CD8-positive, alpha-beta memory T cell (primary cell): ENCODE results near the gene VWA8. TPM values are rescaled to one million over a fixed set of nuclear protein-coding genes. Genes with fewer than 3 reads are reported as not detected.
"Not testable (repeated sequence)": the region's sequence is repeated elsewhere in the genome, so short reads cannot be mapped to it uniquely, and the experiment has no call there.

Experiments
- CTCF ChIA-PET: fragments of 350-600 bp; sonication (Branson Sonifier 250); formaldehyde crosslinking; loops from one replicate; lab custom pipeline; 2021; ENCODE audit warnings: antibody characterized with exemption; lab: Charles Lee
- POLR2A ChIA-PET: fragments of 350-600 bp; sonication (Branson Sonifier 250); formaldehyde crosslinking; loops from one replicate; lab custom pipeline; 2021; ENCODE audit warnings: antibody characterized with exemption; lab: Charles Lee
- DNase-seq, 5 donors: peaks; one replicate each; pipeline versions ENCODE4 v3.0.0 to v3.0.0-alpha.2; 2020 to 2022; ENCODE audit warnings: mixed read lengths in 1 of 5
- H3K27ac ChIP-seq: one replicate; pipeline ENCODE4 v1.7.0; 2013; ENCODE audit warnings: low read depth, mild to moderate bottlenecking, low read length, moderate library complexity
- H3K27me3 ChIP-seq: 2 replicates; pipeline ENCODE4 v1.7.0; 2013; ENCODE audit warnings: low read length, mild to moderate bottlenecking; ENCODE audit not compliant: insufficient read depth, poor library complexity, severe bottlenecking
- H3K36me3 ChIP-seq: 2 replicates; pipeline ENCODE4 v1.7.0; 2013; ENCODE audit warnings: mild to moderate bottlenecking, low read length, moderate library complexity; ENCODE audit not compliant: insufficient read depth
- H3K4me1 ChIP-seq: 2 replicates; pipeline ENCODE4 v1.7.0; 2013; ENCODE audit warnings: mild to moderate bottlenecking, low read length, moderate library complexity; ENCODE audit not compliant: insufficient read depth
- H3K4me3 ChIP-seq: 2 replicates; pipeline ENCODE4 v1.7.0; 2013; ENCODE audit warnings: mild to moderate bottlenecking, low read length
- H3K9me3 ChIP-seq: 2 replicates; pipeline ENCODE4 v1.7.0; 2013; ENCODE audit warnings: mild to moderate bottlenecking, low read length
- H3K27ac Mint-ChIP-seq, 8 donors: one replicate each; pipeline ENCODE4 v1.8.0; 2020 to 2021; ENCODE audit warnings: mixed read lengths in 8 of 8, mild to moderate bottlenecking in 6 of 8, inconsistent platforms in 3 of 8, moderate library complexity in 3 of 8
- H3K27me3 Mint-ChIP-seq, 2 donors: one replicate each; pipeline ENCODE4 v1.8.0; 2020 to 2021; ENCODE audit warnings: mixed read lengths in 2 of 2, mild to moderate bottlenecking in 1 of 2, moderate library complexity in 1 of 2
- H3K36me3 Mint-ChIP-seq, 3 donors: one replicate each; pipeline ENCODE4 v1.8.0; 2020 to 2021; ENCODE audit warnings: mixed read lengths in 3 of 3, inconsistent platforms in 1 of 3, mild to moderate bottlenecking in 1 of 3
- H3K4me1 Mint-ChIP-seq, 3 donors: one replicate each; pipeline ENCODE4 v1.8.0; 2020 to 2021; ENCODE audit warnings: mixed read lengths in 3 of 3, inconsistent platforms in 1 of 3, mild to moderate bottlenecking in 1 of 3
- H3K4me3 Mint-ChIP-seq, 7 donors: one replicate each; pipeline ENCODE4 v1.8.0; 2020 to 2021; ENCODE audit warnings: mixed read lengths in 7 of 7, mild to moderate bottlenecking in 6 of 7, moderate library complexity in 4 of 7, inconsistent platforms in 2 of 7
- H3K9me3 Mint-ChIP-seq, 5 donors: one replicate each; pipeline ENCODE4 v1.8.0; 2020 to 2022; ENCODE audit warnings: mixed read lengths in 5 of 5, mild to moderate bottlenecking in 3 of 5, moderate library complexity in 2 of 5, inconsistent platforms in 1 of 5
- polyA plus RNA-seq: library from polyadenylated mRNA; unstranded; fragments of 300-500 nt; fragmentation: Illumina TruSeq; gene quantifications from one replicate; pipeline ENCODE4 v1.2.3, GENCODE V29; 2021
- total RNA-seq, 2 experiments: library from RNA; stranded (reverse); gene quantifications; one replicate each; pipeline ENCODE4 v1.2.3, GENCODE V29; 2021

Gene VWA8
- total and polyA plus RNA-seq, 3 experiments from 2014 or later, result 6.9 to 21.3 (median 21.2) TPM

DNA sequence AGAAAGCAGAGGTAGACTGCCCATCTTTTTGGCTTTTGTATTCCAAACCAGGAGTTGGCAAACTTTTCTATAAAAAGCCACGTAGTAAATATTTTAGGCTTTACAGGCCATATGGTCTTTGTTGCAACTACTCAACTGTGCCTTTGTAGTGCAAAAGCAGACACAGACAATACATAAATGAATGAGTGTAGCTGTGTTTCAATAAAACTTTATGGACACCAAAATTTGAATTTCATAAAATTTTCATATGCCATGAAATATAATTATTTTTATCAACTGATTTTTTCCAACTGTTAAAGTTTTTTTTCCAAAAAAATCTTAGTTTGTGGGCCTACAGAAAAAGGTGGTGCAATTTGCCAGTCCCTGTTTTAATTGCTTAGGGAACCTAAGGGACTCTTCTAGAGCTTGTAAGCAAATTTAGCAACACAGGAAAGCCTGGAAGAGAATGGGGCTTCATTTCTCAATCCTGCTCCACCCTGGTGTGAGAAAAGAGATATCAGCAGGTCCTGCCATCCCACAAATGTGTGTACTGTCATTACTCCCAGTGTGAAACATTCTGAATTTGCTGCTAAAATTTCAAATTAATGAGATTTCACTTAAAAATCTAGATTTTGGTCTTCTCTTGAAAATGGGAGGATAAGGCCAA, 309.4 kb downstream of the VWA8 start:
- H3K27me3 Mint-ChIP-seq, result no peaks in the 10 kb centered on the region
- H3K4me1 Mint-ChIP-seq, result peaks cover 0 to 5% (median 3%) of the 10 kb centered on the region in 3 donors
- Histone ChIP-seq H3K27ac (no peak overlapping the region), H3K4me3 (no peak overlapping the region), H3K4me1 (no peaks in the 10 kb centered on the region), H3K36me3 (no peaks in the 10 kb centered on the region), H3K9me3 (no peaks in the 10 kb centered on the region), H3K27me3 (no peaks in the 10 kb centered on the region)
- no peak for DNase-seq
- no peak overlapping the region for H3K4me3 Mint-ChIP-seq
- no peak overlapping the region for H3K27ac Mint-ChIP-seq
- H3K36me3 Mint-ChIP-seq, result no peaks in the 10 kb centered on the region
- H3K9me3 Mint-ChIP-seq, result no peaks in the 10 kb centered on the region
- POLR2A ChIA-PET, result no interaction called here
- CTCF ChIA-PET, result interaction anchor here (0.9 to 2.3 kb wide), 8 partner anchors 186 to 295 kb away, joined by 3 to 15 read pairs (median 5); partner anchors contain the start of gene RGCC

DNA sequence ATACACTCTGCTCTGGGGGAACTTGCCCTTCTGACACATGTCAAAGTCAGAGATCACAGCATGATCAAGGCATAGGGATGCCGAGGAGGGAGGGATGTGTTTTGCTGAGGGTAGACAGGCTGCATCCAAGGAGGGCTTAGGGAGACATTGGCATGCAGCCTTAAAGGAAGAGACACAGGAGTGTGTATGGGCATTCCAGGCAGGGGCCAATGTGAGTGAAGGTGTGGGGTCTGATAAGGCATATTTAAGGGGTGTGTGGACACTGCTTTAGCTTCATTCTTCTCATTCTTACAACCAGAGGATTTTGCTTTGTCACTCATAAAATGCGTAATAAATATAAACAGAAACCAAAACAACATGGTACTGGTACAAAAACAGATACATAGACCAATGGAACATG, 310.2 kb downstream of the VWA8 start:
- no peak overlapping the region for H3K27ac ChIP-seq
- no peaks in the 10 kb centered on the region for H3K4me1 ChIP-seq
- no peaks in the 10 kb centered on the region for H3K9me3 Mint-ChIP-seq
- no peak overlapping the region for H3K4me3 ChIP-seq
- H3K36me3 ChIP-seq, result no peaks in the 10 kb centered on the region
- H3K27me3 ChIP-seq, result no peaks in the 10 kb centered on the region
- peaks cover 0 to 5% (median 3%) of the 10 kb centered on the region in 3 donors for H3K4me1 Mint-ChIP-seq
- no peaks in the 10 kb centered on the region for H3K27me3 Mint-ChIP-seq
- no peaks in the 10 kb centered on the region for H3K9me3 ChIP-seq
- no peak overlapping the region for H3K4me3 Mint-ChIP-seq
- no peak for DNase-seq
- ChIA-PET CTCF (interaction anchor here (1.0 to 1.5 kb wide), 2 partner anchors 191 to 239 kb away, joined by 3 to 4 read pairs; no protein-coding TSS in a partner anchor), POLR2A (no interaction called here)
- peak overlapping the region in 3 of 8 donors; percentile 37 to 87 (median 51) for H3K27ac Mint-ChIP-seq
- H3K36me3 Mint-ChIP-seq, result no peaks in the 10 kb centered on the region

DNA sequence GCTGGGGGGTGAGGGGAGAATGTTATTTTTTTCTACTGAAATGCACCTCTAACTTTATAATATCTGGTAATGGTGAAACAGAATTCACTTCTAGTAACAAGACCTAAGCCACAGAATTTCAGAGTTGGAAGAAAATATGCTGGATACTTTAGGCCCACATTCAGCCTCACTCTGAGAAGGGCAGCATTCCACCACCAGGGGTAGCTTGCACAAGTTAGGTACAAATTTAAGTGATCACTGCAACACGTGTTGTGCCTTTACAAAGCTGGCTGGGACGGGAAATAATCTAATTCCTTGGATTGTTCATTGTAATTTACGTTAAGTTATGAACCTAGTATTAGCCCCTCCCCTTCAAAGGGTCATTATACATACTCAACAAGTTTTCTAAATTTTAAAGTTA, 311.2 kb downstream of the VWA8 start:
- no peak for DNase-seq
- Histone ChIP-seq H3K27ac (no peak overlapping the region), H3K9me3 (no peaks in the 10 kb centered on the region), H3K4me3 (no peak overlapping the region), H3K36me3 (no peaks in the 10 kb centered on the region), H3K4me1 (no peaks in the 10 kb centered on the region), H3K27me3 (no peaks in the 10 kb centered on the region)
- H3K36me3 Mint-ChIP-seq, result peaks cover 0 to 2% (median 0%) of the 10 kb centered on the region in 3 donors
- no peak overlapping the region for H3K4me3 Mint-ChIP-seq
- no peaks in the 10 kb centered on the region for H3K27me3 Mint-ChIP-seq
- ChIA-PET CTCF (interaction anchor here (1.0 to 1.5 kb wide), 3 partner anchors 190 to 238 kb away, joined by 3 to 4 read pairs (median 3); no protein-coding TSS in a partner anchor), POLR2A (no interaction called here)
- peaks cover 0 to 5% (median 3%) of the 10 kb centered on the region in 3 donors for H3K4me1 Mint-ChIP-seq
- H3K9me3 Mint-ChIP-seq, result no peaks in the 10 kb centered on the region
- peak overlapping the region in 2 of 8 donors; percentile 14 to 46 for H3K27ac Mint-ChIP-seq

DNA sequence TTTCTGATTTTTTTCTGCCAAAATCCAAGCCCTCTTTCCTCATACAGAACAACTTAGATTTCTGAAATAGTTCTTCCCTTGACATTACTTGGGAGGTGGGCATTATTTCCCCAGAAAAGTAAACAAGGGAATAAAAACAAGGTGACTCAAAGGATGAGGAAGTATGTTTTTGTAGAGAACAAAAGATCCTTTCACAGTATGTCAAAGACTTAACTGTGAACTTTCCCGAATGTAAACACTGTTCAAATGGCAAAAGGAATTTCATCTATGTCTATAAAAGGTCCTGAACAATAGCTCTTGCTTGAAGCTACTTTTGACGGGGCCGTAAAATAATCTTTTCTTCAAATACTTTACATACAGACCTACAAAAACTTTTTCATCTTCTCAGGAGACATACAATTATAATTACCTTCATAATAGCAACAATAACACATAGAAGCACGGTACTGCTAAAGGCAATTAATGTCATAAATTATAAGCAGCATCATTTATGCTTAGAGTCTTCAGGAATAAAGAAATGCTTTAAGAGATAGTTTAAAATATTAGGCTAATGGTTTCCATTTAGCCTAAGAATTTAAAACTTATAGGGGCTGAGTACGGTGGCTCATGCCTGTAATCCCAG, 312.5 kb downstream of the VWA8 start:
- Histone ChIP-seq H3K36me3 (no peaks in the 10 kb centered on the region), H3K4me1 (no peaks in the 10 kb centered on the region), H3K27ac (no peak overlapping the region), H3K27me3 (no peaks in the 10 kb centered on the region), H3K9me3 (no peaks in the 10 kb centered on the region), H3K4me3 (no peak overlapping the region)
- Mint-ChIP-seq H3K27me3 (no peaks in the 10 kb centered on the region), H3K4me1 (peaks cover 0 to 5% (median 3%) of the 10 kb centered on the region in 3 donors), H3K4me3 (no peak overlapping the region), H3K36me3 (peaks cover 0 to 2% (median 0%) of the 10 kb centered on the region in 3 donors), H3K9me3 (no peaks in the 10 kb centered on the region), H3K27ac (no peak overlapping the region)
- no peak for DNase-seq
- CTCF ChIA-PET, result interaction anchor here (1.0 kb wide), 1 partner anchor 190 kb away, joined by 3 read pairs; no protein-coding TSS in a partner anchor
- POLR2A ChIA-PET, result no interaction called here

DNA sequence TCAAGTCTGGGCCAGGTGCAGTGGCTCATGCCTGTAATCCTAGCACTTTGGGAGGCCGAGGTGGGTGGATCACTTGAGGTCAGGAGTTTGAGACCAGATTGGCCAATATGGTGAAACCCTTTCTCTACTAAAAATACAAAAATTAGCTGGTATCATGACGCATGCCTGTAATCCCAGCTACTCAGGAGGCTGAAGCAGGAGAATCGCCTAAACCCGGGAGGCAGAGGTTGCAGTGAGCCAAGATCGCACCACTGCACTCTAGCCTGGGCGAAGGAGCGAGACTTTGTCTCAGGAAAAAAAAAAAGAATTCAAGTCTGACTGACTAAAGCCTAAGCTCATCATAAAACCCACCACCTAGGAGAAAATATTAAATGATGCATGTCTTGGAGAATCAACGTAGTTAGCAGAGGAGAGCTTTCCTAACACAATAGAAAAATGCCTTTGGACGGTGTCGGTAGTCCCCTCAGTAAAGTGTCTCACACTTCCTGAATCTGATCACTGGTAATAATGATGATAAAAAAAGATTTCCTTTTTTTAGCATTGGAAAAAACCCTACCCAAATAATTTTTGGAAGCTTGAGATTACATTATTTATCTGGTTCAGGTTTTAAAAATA, 313.1 kb downstream of the VWA8 start:
- H3K9me3 ChIP-seq, H3K27me3 Mint-ChIP-seq, H3K27me3 ChIP-seq, H3K36me3 Mint-ChIP-seq, H3K4me1 Mint-ChIP-seq, H3K4me3 ChIP-seq, H3K4me1 ChIP-seq, H3K4me3 Mint-ChIP-seq, DNase-seq, H3K27ac Mint-ChIP-seq, POLR2A ChIA-PET, H3K9me3 Mint-ChIP-seq, H3K36me3 ChIP-seq, H3K27ac ChIP-seq: not testable (repeated sequence)
- CTCF ChIA-PET, result interaction anchor here (1.0 to 1.2 kb wide), 2 partner anchors 189 kb away, joined by 3 to 4 read pairs; no protein-coding TSS in a partner anchor

DNA sequence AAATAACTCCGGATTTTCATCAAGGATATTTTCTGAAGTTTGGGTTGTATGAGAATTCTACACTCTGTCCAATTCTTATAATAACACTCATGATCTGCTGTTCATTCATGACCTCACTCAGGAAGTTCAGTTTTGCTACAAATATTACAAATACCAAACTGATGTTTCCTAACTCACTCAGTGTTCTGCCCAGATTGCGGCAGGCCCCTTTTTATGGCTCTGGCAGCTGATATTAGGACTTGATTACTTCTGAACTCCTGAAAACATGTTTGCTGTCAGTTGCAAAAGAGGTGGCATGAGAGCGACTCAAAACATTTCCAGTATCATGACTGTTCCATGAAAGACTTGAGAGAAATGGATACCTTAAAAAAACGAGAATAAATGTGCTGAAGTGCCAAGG, 315.6 kb downstream of the VWA8 start:
- H3K27ac ChIP-seq, result no peak overlapping the region

DNA sequence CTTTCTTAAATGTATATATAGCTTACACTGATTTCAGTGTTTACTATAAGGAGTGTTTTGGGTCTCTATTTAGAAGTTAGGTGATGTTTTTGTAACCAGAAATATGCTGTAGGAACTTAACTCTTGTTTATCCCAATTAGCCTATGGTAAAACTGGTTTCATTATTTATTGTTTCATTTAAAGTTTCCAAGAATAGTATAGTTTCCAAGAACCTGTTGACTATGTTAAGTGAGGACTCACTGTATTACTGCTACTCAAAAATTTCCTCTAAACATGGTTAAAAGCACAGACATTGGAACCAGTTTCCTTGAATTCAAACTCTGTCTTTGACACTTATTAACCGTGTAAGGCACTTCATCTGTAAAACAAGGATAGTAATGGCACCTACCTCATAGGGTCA, 316.2 kb downstream of the VWA8 start:
- no peaks in the 10 kb centered on the region for H3K27me3 ChIP-seq
- no peak overlapping the region for H3K27ac ChIP-seq
- CTCF ChIA-PET, result no interaction called here
- Mint-ChIP-seq H3K27ac (no peak overlapping the region), H3K27me3 (peaks cover 0 to 2% of the 10 kb centered on the region in 2 donors), H3K36me3 (peaks cover 0 to 2% (median 2%) of the 10 kb centered on the region in 3 donors), H3K9me3 (no peaks in the 10 kb centered on the region), H3K4me1 (no peaks in the 10 kb centered on the region), H3K4me3 (no peak overlapping the region)
- DNase-seq, result no peak
- no peaks in the 10 kb centered on the region for H3K9me3 ChIP-seq
- no peaks in the 10 kb centered on the region for H3K4me1 ChIP-seq
- no peak overlapping the region for H3K4me3 ChIP-seq
- no peaks in the 10 kb centered on the region for H3K36me3 ChIP-seq
- POLR2A ChIA-PET, result no interaction called here

More for the DNA sequence above, 315.6 kb downstream of the VWA8 start:
- Mint-ChIP-seq H3K9me3 (no peaks in the 10 kb centered on the region), H3K4me1 (no peaks in the 10 kb centered on the region), H3K4me3 (no peak overlapping the region), H3K27ac (no peak overlapping the region), H3K36me3 (peaks cover 0 to 2% (median 2%) of the 10 kb centered on the region in 3 donors), H3K27me3 (peaks cover 0 to 2% of the 10 kb centered on the region in 2 donors)
- no peaks in the 10 kb centered on the region for H3K27me3 ChIP-seq
- no peaks in the 10 kb centered on the region for H3K4me1 ChIP-seq
- H3K4me3 ChIP-seq, result no peak overlapping the region
- H3K9me3 ChIP-seq, result no peaks in the 10 kb centered on the region
- ChIA-PET POLR2A (no interaction called here), CTCF (no interaction called here)
- no peak for DNase-seq
- H3K36me3 ChIP-seq, result no peaks in the 10 kb centered on the region

DNA sequence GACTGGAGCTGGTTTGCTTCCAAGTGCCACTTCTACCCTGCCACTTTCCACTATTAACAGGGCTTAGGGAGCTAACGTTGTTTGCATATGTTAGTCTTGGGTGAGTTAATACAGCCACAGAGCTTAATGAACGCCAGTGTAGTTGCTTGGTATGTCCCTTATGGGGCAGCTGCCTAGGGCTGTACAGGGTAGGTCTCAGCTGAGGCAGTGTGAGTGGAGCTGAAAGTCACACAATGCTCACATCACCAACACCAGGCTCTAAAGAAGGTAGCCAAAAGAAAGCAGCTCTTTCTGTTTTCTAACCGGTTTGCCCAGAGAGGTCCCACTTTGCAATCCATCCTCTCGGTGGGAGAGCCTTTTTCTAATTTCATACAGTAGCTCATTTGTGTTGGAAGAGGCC, 317.4 kb downstream of the VWA8 start:
- H3K9me3 Mint-ChIP-seq, result no peaks in the 10 kb centered on the region
- no peak overlapping the region for H3K4me3 Mint-ChIP-seq
- peaks cover 3 to 9% (median 7%) of the 10 kb centered on the region in 3 donors for H3K36me3 Mint-ChIP-seq
- Histone ChIP-seq H3K4me1 (no peaks in the 10 kb centered on the region), H3K36me3 (no peaks in the 10 kb centered on the region), H3K9me3 (no peaks in the 10 kb centered on the region), H3K27me3 (no peaks in the 10 kb centered on the region), H3K4me3 (no peak overlapping the region), H3K27ac (no peak overlapping the region)
- ChIA-PET POLR2A (no interaction called here), CTCF (interaction anchor here (1.3 to 1.6 kb wide), 2 partner anchors 9 to 184 kb away, joined by 5 to 6 read pairs; no protein-coding TSS in a partner anchor)
- H3K27ac Mint-ChIP-seq, result no peak overlapping the region
- H3K27me3 Mint-ChIP-seq, result peaks cover 0 to 2% of the 10 kb centered on the region in 2 donors
- DNase-seq, result no peak
- H3K4me1 Mint-ChIP-seq, result no peaks in the 10 kb centered on the region
